IPS DF 6.9 (cell line): ENCODE results near the gene RASGRF1.

Experiments used
- DNase-seq: peaks from one replicate; pipeline ENCODE4 v3.0.0-alpha.2; 2013; ENCODE audit warnings: low read depth, low spot score
- H3K27ac ChIP-seq: one replicate; pipeline ENCODE4 v1.5.1; 2013; ENCODE audit warnings: low read length, control low read depth
- H3K27me3 ChIP-seq: 2 replicates; pipeline ENCODE4 v1.6.1; 2013; ENCODE audit warnings: mild to moderate bottlenecking, low read length; ENCODE audit not compliant: control insufficient read depth, insufficient read depth
- H3K36me3 ChIP-seq: 2 replicates; pipeline ENCODE4 v1.6.1; 2013; ENCODE audit warnings: low read length; ENCODE audit not compliant: control insufficient read depth, insufficient read depth
- H3K4me1 ChIP-seq: 2 replicates; pipeline ENCODE4 v1.6.1; 2013; ENCODE audit warnings: low read length; ENCODE audit not compliant: control insufficient read depth, insufficient read depth
- H3K4me3 ChIP-seq: 2 replicates; pipeline ENCODE4 v1.5.1; 2013; ENCODE audit warnings: mild to moderate bottlenecking, low read length
- H3K9me3 ChIP-seq: 2 replicates; pipeline ENCODE4 v1.6.1; 2013; ENCODE audit warnings: low read length, inconsistent platforms; ENCODE audit not compliant: control insufficient read depth, insufficient read depth
- WGBS: extraction: QIAGEN DNeasy Blood & Tissue Kit; methylation state at CpG from one replicate; pipeline ENCODE4 v1.1.7; 2013; ENCODE audit warnings: mixed read lengths, missing lambda C conversion rate; ENCODE audit not compliant: insufficient read length, insufficient coverage; 5-methylcytosine and 5-hydroxymethylcytosine counted together

RASGRF1 gene

DNA sequence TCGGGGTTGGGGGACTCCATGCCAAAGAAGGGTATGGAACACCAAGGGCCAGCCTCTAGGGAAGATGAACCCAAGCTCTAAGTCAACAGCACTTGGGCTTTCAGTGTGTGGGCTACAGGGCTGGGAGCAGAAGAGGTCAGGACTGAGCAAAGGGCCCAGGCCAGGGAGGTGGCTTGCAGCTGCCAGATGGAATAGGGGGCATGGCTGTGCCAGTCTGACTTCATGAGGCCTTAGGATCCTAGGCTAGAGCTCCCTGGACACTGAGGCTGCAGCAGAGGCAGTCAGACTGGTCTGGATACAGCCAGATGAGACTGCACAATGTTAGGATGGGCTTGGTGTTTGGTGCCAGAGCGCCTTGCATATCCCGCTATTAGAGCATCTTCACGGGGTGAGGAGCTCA lies 3.8 kb downstream of the RASGRF1 start:
- H3K4me3 ChIP-seq: no peak overlapping the region
- WGBS: no CpG with 5 or more reads among the region's 4 CpGs
- no peak overlapping the region for H3K27ac ChIP-seq
- peaks cover 61% of the 10 kb centered on the region for H3K27me3 ChIP-seq
- H3K4me1 ChIP-seq: peaks cover 3% of the 10 kb centered on the region
- H3K36me3 ChIP-seq: no peaks in the 10 kb centered on the region
- H3K9me3 ChIP-seq: no peaks in the 10 kb centered on the region
- no peak for DNase-seq

DNA sequence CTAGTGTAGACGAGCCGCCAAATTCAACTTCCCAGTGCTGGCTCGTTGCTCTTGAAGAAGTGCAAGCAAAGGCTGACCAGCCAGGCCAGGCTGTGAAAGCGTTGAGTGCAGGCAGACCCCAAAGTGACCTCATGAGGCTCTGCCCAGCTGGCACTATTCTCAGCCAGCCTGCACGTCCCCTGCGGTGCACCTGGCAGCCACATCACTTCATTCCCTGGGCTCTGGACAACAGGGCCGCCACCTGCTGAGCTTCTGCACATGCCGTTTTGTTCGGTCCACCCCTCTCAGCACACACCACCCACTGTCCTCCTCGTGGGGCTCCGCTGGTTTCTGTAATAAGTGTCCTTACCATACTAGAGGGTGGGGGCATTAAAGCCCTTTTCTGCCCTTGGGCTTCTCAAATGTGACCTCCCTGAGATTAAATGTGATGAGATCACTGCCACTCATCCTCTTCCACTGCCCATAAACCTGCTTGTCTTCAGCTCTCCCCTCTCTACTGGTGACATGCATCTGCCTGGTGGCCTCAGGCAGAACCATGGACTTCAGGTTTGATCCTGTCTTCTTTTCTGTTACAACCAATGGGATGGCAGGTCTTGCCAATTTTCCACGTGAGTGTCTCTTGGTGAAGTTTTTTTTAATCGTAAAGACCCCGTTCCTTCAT lies 6.1 kb downstream of the RASGRF1 start:
- Histone ChIP-seq H3K36me3 (no peaks in the 10 kb centered on the region), H3K4me1 (no peaks in the 10 kb centered on the region), H3K27me3 (peaks cover 39% of the 10 kb centered on the region), H3K27ac (no peak overlapping the region), H3K9me3 (no peaks in the 10 kb centered on the region), H3K4me3 (no peak overlapping the region)
- no peak for DNase-seq
- no CpG with 5 or more reads among the region's 14 CpGs for WGBS

DNA sequence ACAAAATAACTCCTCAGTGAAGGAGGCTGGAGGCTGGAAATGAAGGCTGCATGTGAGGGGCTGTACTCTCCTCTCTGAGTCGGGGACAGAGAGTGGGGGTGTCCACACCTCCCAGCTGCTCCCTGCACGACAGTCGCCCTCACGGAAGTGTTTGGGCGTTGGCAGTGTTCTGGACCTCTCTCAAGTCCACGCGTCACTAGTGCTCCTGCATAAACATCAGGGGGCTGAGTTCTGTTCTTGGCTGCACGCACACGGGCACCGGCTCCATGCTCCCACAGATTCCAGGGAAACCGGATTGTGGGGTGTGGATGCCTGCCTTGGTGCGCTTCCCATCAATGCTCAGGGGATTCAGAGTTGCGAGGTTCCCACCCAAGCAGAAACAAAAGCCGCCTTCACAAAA lies 7.4 kb downstream of the RASGRF1 start:
- no peaks in the 10 kb centered on the region for H3K9me3 ChIP-seq
- no peak for DNase-seq
- no peaks in the 10 kb centered on the region for H3K36me3 ChIP-seq
- WGBS: no CpG with 5 or more reads among the region's 14 CpGs
- no peaks in the 10 kb centered on the region for H3K4me1 ChIP-seq
- H3K27ac ChIP-seq: no peak overlapping the region
- peaks cover 27% of the 10 kb centered on the region for H3K27me3 ChIP-seq
- no peak overlapping the region for H3K4me3 ChIP-seq

DNA sequence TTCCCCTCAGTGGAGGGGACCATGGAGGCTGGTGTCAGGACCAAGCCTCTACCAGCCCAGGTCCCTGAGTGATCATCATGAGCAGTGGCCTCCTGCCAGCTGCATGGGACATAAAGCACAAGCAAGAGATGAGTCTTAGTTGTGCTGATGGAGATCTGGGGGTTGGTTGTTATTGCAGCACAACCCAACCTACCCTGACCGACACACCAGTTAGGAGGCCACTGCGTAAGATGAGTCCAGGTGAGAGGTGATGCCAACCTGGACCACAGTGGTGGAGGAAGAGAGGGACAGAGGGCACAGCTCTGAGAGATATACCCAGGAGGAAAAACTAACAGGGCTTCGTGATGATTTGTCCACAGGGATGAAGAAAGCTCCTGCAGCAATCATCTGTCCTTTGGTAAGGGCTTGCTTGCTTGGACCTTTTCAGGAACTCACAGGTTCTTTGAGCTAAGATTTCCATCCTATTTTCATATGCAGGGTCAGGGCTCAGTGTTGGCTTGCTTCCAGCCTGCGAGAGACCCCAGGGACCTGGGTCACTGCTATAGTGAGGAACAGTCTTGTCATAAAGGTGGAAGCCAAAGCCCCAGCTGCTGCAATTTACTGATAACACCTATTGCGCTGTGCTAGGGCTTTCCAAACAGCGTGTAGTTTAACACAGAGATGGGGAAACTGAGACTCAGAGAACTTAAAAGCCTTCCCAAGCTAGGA lies 8.1 kb downstream of the RASGRF1 start:
- H3K36me3 ChIP-seq: no peaks in the 10 kb centered on the region
- H3K9me3 ChIP-seq: no peaks in the 10 kb centered on the region
- H3K4me3 ChIP-seq: no peak overlapping the region
- no CpG with 5 or more reads among the region's 6 CpGs for WGBS
- no peak overlapping the region for H3K27ac ChIP-seq
- peaks cover 20% of the 10 kb centered on the region for H3K27me3 ChIP-seq
- no peaks in the 10 kb centered on the region for H3K4me1 ChIP-seq
- DNase-seq: no peak

DNA sequence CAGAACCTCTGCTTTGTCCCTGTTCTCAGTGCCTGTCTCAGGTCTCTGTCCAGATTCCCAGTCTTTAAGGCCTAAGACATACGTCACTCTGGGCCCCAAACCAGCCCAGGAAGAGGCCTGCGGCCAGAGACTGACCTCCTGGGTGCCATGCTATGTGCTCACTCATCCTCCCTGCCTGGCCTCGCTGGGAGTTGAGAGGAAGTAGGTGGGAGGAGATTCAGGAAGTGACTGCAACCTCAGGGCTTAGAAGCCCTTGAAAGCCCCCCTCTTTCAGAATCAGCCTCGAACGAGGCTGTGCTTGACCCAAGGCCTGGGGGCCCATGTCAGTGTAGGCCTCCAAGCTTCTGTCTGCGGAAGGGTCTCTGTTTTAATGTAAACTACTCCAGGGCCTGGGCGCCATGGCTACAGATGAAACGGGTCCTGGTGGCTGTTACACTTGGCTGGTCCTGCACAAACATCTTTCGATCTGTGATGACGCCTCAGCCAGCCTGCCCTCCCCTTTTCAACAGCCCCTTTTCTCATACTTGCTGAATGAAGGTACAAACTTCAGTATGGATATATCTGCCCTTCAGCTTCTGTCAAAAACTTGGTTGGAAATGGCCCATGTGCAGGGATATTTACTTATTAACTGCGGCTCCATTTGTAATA lies 11.7 kb downstream of the RASGRF1 start:
- H3K36me3 ChIP-seq: no peaks in the 10 kb centered on the region
- no peaks in the 10 kb centered on the region for H3K4me1 ChIP-seq
- peaks cover 2% of the 10 kb centered on the region; the same call in 1 of the 2 replicates for H3K27me3 ChIP-seq
- H3K9me3 ChIP-seq: no peaks in the 10 kb centered on the region
- WGBS: no CpG with 5 or more reads among the region's 11 CpGs
- DNase-seq: no peak
- H3K27ac ChIP-seq: no peak overlapping the region
- H3K4me3 ChIP-seq: no peak overlapping the region

DNA sequence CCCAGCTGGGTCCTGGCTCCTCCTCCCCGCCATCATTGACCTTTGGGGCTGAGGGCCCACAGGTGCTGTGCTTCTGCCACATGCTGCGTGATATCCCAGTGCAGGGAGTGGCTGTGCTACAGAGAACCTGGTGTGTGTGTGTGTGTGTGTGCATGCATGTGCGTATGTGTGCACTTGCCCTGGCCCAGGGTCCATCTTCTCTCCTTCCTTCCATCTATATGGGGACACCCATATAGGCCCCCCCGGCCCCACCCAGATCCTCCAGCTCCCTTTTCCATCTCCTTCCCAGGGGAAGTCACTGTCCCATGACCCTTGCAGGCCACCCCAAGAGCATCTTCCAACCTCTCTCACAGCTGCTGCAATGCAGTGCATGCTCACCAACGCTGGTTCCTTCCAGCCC lies 12.6 kb downstream of the RASGRF1 start:
- no peaks in the 10 kb centered on the region for H3K9me3 ChIP-seq
- DNase-seq: no peak
- no peak overlapping the region for H3K4me3 ChIP-seq
- no peaks in the 10 kb centered on the region for H3K4me1 ChIP-seq
- H3K36me3 ChIP-seq: no peaks in the 10 kb centered on the region
- WGBS: no CpG with 5 or more reads among the region's 5 CpGs
- peaks cover 2% of the 10 kb centered on the region; the same call in 1 of the 2 replicates for H3K27me3 ChIP-seq
- H3K27ac ChIP-seq: no peak overlapping the region

DNA sequence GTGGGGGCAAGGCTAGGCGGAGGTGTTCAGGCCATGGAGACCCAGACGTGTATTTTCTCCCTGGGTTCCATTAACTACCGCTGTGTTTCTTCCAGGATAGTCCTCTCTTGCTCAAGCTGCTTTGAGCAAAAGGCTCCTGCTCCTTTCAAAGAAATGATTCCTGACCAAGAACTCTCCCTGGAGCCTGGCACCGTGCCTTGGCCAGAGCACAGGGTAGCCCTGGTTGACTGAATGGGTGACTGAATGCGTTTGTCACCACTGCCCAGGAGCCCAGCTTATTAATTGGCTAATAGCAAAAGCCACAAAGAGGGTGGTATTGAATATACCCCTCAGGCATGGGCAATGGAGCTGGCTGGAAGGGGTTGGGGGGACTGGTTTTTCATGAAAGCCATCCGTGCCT lies 13.9 kb downstream of the RASGRF1 start:
- H3K27ac ChIP-seq: no peak overlapping the region
- H3K9me3 ChIP-seq: no peaks in the 10 kb centered on the region
- no peaks in the 10 kb centered on the region for H3K4me1 ChIP-seq
- H3K27me3 ChIP-seq: no peaks in the 10 kb centered on the region
- no peak overlapping the region for H3K4me3 ChIP-seq
- no peaks in the 10 kb centered on the region for H3K36me3 ChIP-seq
- DNase-seq: no peak
- WGBS: no CpG with 5 or more reads among the region's 6 CpGs

DNA sequence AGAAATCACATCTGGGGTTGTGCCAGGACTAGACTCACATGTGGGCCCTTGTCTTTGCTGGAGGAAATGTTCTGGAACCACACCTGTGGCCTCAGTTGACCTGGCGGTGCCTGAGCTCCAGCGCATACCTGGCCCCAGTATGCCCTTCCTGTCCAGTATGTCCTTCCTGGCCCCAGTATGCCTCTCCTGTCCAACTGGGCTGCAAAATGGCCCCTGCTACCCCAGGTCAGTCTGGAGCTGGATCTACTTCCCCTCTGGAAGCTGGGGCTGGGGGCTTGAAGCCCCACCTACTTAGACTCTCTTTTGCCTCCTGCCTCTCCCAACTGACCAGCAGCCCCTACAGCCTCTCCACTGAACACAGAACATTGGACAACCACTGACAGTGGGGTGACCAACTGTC lies 15.3 kb downstream of the RASGRF1 start:
- no peak for DNase-seq
- H3K4me1 ChIP-seq: no peaks in the 10 kb centered on the region
- no peaks in the 10 kb centered on the region for H3K36me3 ChIP-seq
- WGBS: no CpG with 5 or more reads among the region's 2 CpGs
- H3K27ac ChIP-seq: no peak overlapping the region
- no peaks in the 10 kb centered on the region for H3K9me3 ChIP-seq
- H3K4me3 ChIP-seq: no peak overlapping the region
- no peaks in the 10 kb centered on the region for H3K27me3 ChIP-seq

DNA sequence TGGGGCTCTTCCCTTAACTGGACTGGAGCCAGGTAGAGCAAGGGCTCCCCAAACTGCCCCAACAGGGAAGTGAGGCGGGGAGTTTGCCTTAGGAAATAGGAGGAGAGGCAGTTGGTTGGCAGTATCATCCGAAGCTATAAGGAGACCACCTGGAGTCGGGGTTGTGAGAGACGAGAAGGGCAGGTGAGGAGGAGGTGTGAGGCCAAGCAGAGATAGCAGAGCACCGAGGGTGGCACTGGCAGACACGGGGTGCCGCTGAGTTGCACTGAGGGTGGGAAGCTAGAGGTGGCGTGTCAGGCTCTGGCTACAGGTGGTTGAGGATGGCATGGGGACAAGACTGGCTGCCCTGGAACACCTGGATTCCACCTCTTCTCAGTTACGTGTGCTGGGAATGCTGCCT lies 17.2 kb downstream of the RASGRF1 start:
- H3K4me1 ChIP-seq: no peaks in the 10 kb centered on the region
- no peaks in the 10 kb centered on the region for H3K9me3 ChIP-seq
- H3K36me3 ChIP-seq: no peaks in the 10 kb centered on the region
- H3K27ac ChIP-seq: no peak overlapping the region
- WGBS: no CpG with 5 or more reads among the region's 9 CpGs
- no peaks in the 10 kb centered on the region for H3K27me3 ChIP-seq
- DNase-seq: no peak
- no peak overlapping the region for H3K4me3 ChIP-seq

DNA sequence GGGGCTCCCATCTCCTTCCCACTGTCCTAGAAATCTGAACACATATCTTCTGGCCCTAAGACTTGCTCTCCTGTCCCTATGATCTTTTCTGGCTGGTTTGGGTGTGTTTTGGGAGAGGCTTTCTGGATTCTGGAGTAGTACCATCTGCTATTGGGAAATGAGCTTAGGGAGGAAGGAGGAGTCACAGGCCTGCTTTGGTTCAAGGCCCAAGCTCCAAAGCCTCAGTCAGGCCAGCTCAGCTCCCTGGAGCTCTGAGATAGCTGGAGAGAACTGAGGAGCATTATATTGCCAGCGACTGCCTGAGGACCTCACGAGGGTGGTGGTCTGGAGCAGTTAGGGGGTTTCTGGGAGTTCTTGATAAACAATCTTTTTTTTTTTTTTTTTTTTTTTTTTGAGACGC lies 18.7 kb downstream of the RASGRF1 start:
- no peaks in the 10 kb centered on the region for H3K36me3 ChIP-seq
- no peaks in the 10 kb centered on the region; the same call in 1 of the 2 replicates for H3K27me3 ChIP-seq
- DNase-seq: no peak
- WGBS: no CpG with 5 or more reads among the region's 3 CpGs
- H3K9me3 ChIP-seq: no peaks in the 10 kb centered on the region
- H3K4me1 ChIP-seq: no peaks in the 10 kb centered on the region
- no peak overlapping the region for H3K4me3 ChIP-seq
- no peak overlapping the region for H3K27ac ChIP-seq
